Sigmoid colon (tissue), 4 donors: Measurements from ENCODE around the gene NUDT1.

Source experiments
- CTCF ChIP-seq, 4 experiments: fragments of 450-650 bp in 3 of 4; fragments of 200-600 bp in 1 of 4; IDR thresholded peaks; one replicate each; pipeline ENCODE4 v1.5.1; 2016 to 2019; ENCODE audit warnings: antibody characterized with exemption in 4 of 4, mild to moderate bottlenecking in 3 of 4, moderate library complexity in 2 of 4
- EP300 ChIP-seq, 4 donors: sonication (generic); formaldehyde crosslinking; IDR thresholded peaks; one replicate each; pipeline ENCODE4 v1.6.1; 2017; ENCODE audit warnings: antibody characterized with exemption in 4 of 4
- POLR2A ChIP-seq, 2 donors: fragments of 450-650 bp; IDR thresholded peaks; one replicate each; pipeline ENCODE4 v1.6.1; 2016; ENCODE audit warnings: antibody characterized with exemption in 2 of 2, mild to moderate bottlenecking in 2 of 2, moderate library complexity in 2 of 2
- POLR2AphosphoS5 ChIP-seq, 4 donors: sonication (generic); formaldehyde crosslinking; IDR thresholded peaks; one replicate each; pipeline ENCODE4 v1.6.1; 2017; ENCODE audit warnings: antibody characterized with exemption in 4 of 4

GRCh38 chr7:2243458-2243857, 1.4 kb downstream of the NUDT1 start:
- TF ChIP-seq POLR2A (IDR thresholded peaks at IDR 0.05), result no peak
- no peak for TF ChIP-seq CTCF (IDR thresholded peaks at IDR 0.05)
- no peak for TF ChIP-seq POLR2AphosphoS5 (IDR thresholded peaks at IDR 0.05)
- TF ChIP-seq EP300 (IDR thresholded peaks at IDR 0.05), result no peak
